ENCODE measurements around the gene RBM5.

The RBM5 gene

DNA sequence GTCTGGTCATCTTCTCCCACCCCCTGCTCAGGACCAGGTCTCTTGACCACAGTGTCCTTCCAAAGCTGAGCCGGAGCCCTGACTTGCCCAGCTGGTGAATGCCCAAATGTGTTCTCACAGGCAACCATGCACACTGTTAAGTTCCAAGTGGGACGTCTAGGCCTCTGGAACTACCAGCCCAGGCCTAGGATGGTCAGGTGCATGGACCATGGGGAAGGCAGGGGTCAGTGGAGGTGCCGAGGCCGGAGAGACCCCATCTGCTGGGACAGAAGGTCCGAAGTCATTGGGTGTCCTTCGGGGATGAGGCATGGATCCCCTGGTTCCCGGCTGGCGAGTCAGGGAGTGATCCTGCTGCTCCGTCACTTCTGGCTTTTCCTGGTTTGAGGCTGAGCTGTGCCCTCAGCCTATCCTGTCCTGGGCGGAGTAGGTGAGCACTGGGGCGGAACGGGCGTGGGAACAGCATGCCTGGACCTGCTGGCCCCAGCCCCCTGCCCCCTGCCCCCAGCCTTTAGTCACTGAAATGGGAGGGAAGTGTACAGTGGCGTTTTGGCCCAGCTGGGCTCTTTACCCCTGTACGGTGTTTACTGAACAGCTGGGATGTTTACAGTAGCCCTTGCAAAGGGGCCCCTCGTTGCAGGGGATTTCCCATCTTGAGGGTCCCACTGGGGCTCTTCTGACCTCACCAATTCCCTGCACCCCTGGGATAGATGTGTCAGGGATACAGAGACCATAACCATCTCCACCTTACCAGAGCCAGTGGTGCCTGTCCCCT lies 78.5 kb downstream of the RBM5 start:
- no peaks in the 10 kb centered on the region for H3K9me3 ChIP-seq (ENCODE audit: control insufficient read depth in 2 of 2, low read length in 2 of 2)
- peak overlapping the region; percentile 40 to 59 for H3K27ac ChIP-seq (ENCODE audit: low read depth in 2 of 2, low read length in 2 of 2)
- peaks cover 49 to 68% of the 10 kb centered on the region in 2 donors for H3K4me1 ChIP-seq (ENCODE audit: control insufficient read depth in 2 of 2, insufficient read depth in 2 of 2, low read length in 2 of 2)
- no peaks in the 10 kb centered on the region for H3K36me3 ChIP-seq (ENCODE audit: control insufficient read depth in 2 of 2, insufficient read depth in 2 of 2, low read length in 2 of 2)
- H3K27me3 ChIP-seq (ENCODE audit: control insufficient read depth in 2 of 2, insufficient read depth in 2 of 2, low read length in 2 of 2) = no peaks in the 10 kb centered on the region
- peak overlapping the region in 1 of 2 donors; percentile 33 for H3K9ac ChIP-seq (ENCODE audit: low read depth in 1 of 2, low read length in 2 of 2)
- no peak overlapping the region for H3K4me3 ChIP-seq (ENCODE audit: low read length in 2 of 2)

DNA sequence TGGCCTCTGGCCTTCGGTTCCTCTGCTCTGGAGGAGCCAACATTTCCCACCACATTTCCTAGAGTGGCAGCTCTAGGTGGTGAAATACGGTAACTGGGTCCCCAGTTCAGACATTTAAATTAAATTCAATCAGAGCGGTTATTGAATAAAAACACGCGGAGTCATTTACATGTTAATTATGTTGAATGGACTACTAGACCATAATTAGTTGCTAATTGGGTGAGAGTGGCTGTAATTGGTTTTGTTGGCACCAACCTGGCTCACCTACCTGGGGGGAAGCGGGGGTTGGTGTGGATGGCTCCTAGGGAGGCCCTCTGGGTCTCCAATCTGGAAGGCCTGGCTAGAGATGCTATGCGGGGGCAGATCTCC lies 79.1 kb downstream of the RBM5 start:
- H3K4me3 ChIP-seq (ENCODE audit: low read length in 2 of 2) = no peak overlapping the region
- H3K27me3 ChIP-seq (ENCODE audit: control insufficient read depth in 2 of 2, insufficient read depth in 2 of 2, low read length in 2 of 2) = no peaks in the 10 kb centered on the region
- H3K9me3 ChIP-seq (ENCODE audit: control insufficient read depth in 2 of 2, low read length in 2 of 2) = no peaks in the 10 kb centered on the region
- no peaks in the 10 kb centered on the region for H3K36me3 ChIP-seq (ENCODE audit: control insufficient read depth in 2 of 2, insufficient read depth in 2 of 2, low read length in 2 of 2)
- H3K4me1 ChIP-seq (ENCODE audit: control insufficient read depth in 2 of 2, insufficient read depth in 2 of 2, low read length in 2 of 2) = peaks cover 53 to 68% of the 10 kb centered on the region in 2 donors
- H3K9ac ChIP-seq (ENCODE audit: low read depth in 1 of 2, low read length in 2 of 2) = no peak overlapping the region
- H3K27ac ChIP-seq (ENCODE audit: low read depth in 2 of 2, low read length in 2 of 2) = peak overlapping the region in 1 of 2 donors; percentile 48

DNA sequence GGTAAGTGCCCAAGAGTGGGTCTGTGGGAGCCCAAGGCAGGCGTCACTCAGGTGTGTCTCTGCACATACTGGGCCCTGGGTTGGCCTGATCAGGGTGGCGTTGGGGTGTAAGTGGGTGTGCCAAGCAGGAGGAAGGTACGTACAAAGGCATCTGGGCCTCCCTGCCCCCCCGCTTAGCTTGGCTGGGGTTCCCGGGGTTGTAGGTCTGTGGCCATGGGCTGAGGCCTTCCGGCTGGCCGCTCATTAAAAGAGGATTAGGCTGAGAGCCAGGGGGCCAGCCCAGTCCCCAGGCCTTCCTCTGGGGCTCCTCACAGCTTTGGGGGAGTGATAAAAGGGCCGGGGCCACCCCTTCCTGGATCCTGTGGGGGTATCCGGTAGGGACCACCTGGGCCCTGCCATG lies 79.7 kb downstream of the RBM5 start:
- Histone ChIP-seq H3K27ac (ENCODE audit: low read depth in 2 of 2, low read length in 2 of 2) (peak overlapping the region in 1 of 2 donors; percentile 48), H3K36me3 (ENCODE audit: control insufficient read depth in 2 of 2, insufficient read depth in 2 of 2, low read length in 2 of 2) (no peaks in the 10 kb centered on the region), H3K4me1 (ENCODE audit: control insufficient read depth in 2 of 2, insufficient read depth in 2 of 2, low read length in 2 of 2) (peaks cover 52 to 65% of the 10 kb centered on the region in 2 donors), H3K4me3 (ENCODE audit: low read length in 2 of 2) (no peak overlapping the region), H3K9ac (ENCODE audit: low read depth in 1 of 2, low read length in 2 of 2) (no peak overlapping the region), H3K27me3 (ENCODE audit: control insufficient read depth in 2 of 2, insufficient read depth in 2 of 2, low read length in 2 of 2) (no peaks in the 10 kb centered on the region), H3K9me3 (ENCODE audit: control insufficient read depth in 2 of 2, low read length in 2 of 2) (no peaks in the 10 kb centered on the region)

Measured in mucosa of rectum (tissue), 2 donors.